ENCODE data around the gene MXRA7.
A peak's percentile ranks its signal among the peaks of the same experiment; 100 is the strongest.
"Not testable (repeated sequence)": the region's sequence is repeated elsewhere in the genome, so short reads cannot be mapped to it uniquely, and the experiment has no call there.

The MXRA7 gene

DNA sequence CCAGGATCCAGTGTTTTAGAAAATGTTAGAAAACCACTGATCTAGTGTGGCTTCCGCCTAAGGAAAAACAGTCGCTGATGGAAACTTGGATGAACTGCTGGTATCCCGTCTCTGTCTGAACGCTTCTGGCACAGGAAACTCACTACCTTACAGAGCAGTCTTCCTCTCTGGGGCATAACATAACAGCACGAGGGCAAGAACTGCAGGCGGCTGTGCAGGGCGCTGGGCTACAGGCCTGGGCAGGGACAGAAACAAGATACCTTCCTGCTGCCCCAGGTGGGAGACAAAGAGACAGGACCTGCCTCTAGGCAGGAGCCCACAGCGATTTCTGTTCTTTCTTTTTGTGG is 10.5 kb downstream of the MXRA7 start:
- no peaks in the 10 kb centered on the region for H3K27me3 ChIP-seq
- peak overlapping the region; percentile 93 for H3K27ac ChIP-seq
- peak overlapping the region; percentile 95 for H3K4me2 ChIP-seq
- no peak for TF ChIP-seq Cebpa-rat (IDR thresholded peaks at IDR 0.05)
- peak overlapping the region; percentile 65 for H3K4me3 ChIP-seq
- no peaks in the 10 kb centered on the region for H4K20me1 ChIP-seq
- H3K9me3 ChIP-seq, result no peaks in the 10 kb centered on the region
- H3K36me3 ChIP-seq, result peaks cover 6% of the 10 kb centered on the region; the same call in 1 of the 2 replicates
- H3K4me1 ChIP-seq, result peaks cover 98% of the 10 kb centered on the region
- peak overlapping the region; percentile 83 for H3K9ac ChIP-seq

DNA sequence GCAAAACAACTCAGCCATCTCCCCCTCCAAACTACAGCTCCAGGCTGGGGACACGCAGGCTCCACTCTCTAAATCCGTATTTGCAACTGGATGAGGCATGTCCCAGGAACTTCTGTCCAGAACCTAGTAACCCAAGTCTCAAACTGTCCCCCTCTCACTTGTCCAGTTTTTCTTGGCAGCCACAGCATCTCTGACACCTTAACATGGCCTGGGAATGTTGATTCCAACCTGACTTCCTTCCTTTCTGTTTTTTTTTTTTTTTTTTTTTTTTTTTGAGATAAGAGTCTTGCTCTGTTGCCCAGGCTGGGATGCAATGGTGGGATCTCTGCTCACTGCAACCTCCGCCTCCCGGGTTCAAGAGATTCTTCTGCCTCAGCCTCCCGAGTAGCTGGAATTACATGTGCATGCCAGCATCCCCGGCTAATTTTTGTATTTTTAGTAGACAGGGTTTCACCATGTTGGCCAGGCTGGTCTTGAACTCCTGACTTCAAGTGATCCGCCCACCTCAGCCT is 12.2 kb downstream of the MXRA7 start:
- peak overlapping the region; percentile 93 for H3K27ac ChIP-seq
- H3K36me3 ChIP-seq, H4K20me1 ChIP-seq, H3K27me3 ChIP-seq, H3K9me3 ChIP-seq: not testable (repeated sequence)
- peak overlapping the region; percentile 78; the same call in 1 of the 2 replicates for H3K9ac ChIP-seq
- H3K4me3 ChIP-seq, result peak overlapping the region; percentile 57
- peak overlapping the region; percentile 95 for H3K4me2 ChIP-seq
- peaks cover 99% of the 10 kb centered on the region for H3K4me1 ChIP-seq

DNA sequence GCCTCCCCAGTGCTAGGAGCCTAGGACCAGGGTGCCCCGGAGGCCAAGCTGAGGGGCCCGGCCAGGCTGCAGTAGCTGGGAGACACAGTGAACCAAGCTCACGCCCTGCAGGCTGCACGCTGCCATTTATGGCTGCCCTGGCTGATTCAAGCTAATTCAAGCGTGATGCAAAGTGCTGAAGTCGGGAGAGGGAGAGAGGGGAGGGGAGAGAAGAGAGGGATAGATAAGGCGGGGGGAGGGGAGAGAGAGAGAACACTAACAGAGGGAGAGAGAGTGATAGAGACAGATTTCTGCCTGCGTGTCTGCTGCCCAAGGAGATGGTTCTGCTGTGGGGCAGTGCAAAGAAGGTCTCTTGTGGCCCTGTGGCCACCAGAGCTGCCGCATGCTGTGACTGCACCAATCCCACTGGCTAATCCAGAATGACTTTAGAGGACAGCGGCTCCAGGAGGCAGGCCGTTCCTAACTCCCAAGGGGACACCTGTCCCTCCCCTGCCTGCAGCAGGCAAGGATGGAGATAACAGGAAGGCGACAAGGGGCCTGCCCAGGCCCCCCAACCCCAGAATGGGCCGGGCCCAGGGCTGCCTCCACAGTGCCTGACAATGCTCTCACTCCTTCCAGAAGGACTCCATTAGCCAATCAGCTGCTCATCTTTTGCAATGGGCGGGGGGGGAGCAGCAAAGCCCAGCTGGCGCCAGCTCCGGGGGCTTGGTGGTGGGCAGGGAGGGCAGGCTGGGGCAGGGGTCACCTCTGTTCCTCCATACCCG is 12.9 kb downstream of the MXRA7 start:
- Histone ChIP-seq H3K36me3 (peaks cover 6% of the 10 kb centered on the region; the same call in 1 of the 2 replicates), H3K9me3 (no peaks in the 10 kb centered on the region), H3K4me2 (peak overlapping the region; percentile 95), H4K20me1 (no peaks in the 10 kb centered on the region), H3K27ac (peak overlapping the region; percentile 93), H3K4me3 (peak overlapping the region; percentile 57), H3K27me3 (no peaks in the 10 kb centered on the region), H3K9ac (peak overlapping the region; percentile 78), H3K4me1 (peaks cover 99% of the 10 kb centered on the region)
- no peak for TF ChIP-seq Cebpa-rat (IDR thresholded peaks at IDR 0.05)

DNA sequence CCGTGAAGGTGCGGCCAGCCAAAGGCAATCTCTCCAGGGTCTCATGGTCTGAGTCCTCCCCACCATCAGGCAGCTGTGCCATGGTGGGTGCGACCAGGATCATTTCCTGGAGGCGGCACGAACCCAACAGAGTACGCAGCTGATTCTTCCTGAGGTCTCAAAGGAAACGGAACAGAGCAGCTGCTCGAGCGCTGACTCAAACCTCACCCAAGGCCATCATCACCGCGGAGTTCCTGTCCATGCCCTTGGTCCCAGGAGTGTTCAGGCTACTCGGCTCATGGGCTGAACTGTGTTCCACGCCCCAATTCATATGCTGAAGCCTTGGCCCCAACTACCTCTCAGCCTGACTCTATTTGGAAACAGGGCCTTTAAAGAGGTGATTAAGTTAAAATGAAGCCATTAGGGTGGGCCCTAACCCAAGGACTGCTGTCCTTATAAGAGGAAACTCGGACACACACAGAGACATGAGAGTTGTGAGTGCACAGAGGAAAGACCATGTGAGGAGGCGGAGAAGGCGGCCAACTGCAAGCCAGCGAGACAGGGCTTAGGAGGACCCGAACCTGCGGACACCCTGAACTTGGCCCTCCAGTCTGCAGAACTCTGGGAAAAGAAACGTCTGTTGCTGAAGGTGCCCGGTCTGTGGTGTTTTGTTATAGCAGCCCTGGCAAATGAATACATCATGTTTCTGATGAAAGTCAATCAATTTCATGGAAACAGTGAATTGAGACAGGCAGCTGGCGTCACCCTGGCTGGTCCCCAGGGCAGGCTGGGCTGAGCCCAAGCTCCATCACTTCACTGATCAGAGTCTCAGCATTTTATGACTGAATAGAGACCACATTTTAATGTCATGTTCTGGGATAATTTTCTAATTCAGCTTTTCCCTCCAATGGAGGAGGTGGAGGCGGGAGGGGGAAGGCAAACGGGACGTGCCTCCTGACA is 13.7 kb downstream of the MXRA7 start:
- Histone ChIP-seq H3K4me3 (peak overlapping the region; percentile 57), H3K9me3 (no peaks in the 10 kb centered on the region), H3K9ac (peak overlapping the region; percentile 78), H3K27ac (peak overlapping the region; percentile 93), H3K27me3 (no peaks in the 10 kb centered on the region), H3K4me1 (peaks cover 97% of the 10 kb centered on the region), H3K4me2 (peak overlapping the region; percentile 95), H3K36me3 (peaks cover 6% of the 10 kb centered on the region; the same call in 1 of the 2 replicates), H4K20me1 (no peaks in the 10 kb centered on the region)
- TF ChIP-seq Cebpa-rat (IDR thresholded peaks at IDR 0.05), result no peak

DNA sequence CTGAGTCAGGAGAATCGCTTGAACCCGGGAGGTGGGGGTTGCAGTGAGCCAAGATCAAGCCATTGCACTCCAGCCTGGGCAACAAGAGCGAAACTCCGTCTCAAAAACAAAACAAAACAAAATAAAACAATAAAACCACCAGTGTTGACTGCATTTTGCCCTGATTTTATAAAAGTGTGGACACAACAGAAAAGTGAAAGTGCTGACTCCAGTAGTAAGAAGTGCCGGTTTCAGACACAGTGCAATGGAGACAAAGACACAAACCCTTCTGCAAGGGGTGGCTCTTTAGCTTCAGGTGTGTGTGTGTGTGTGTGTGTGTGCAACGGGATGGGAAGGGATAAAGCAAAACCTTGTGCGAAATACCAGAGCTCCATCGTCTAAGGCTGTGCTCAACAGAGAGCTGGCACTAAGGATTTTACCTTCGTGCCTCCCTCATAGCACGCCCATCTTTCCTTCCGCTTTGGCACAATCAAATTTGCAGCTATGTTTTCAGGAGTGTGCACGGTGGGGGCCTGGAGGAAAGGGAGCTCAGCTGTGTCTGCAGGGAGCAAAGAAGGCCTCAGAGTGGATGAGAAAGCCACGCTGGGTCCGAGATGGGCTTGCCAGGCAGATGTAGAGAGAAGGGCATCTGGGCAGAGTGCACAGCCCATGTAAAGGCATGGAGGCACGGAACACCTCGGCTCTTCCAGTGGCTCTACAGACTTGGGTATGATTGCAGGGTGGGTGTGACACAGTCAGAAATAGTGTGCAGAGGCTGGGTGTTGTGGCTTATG is 15.5 kb downstream of the MXRA7 start:
- H3K36me3 ChIP-seq, result peaks cover 6% of the 10 kb centered on the region; the same call in 1 of the 2 replicates
- H3K27ac ChIP-seq, result peak overlapping the region; percentile 93
- H4K20me1 ChIP-seq, result no peaks in the 10 kb centered on the region
- H3K27me3 ChIP-seq, result no peaks in the 10 kb centered on the region
- H3K4me3 ChIP-seq, result no peak overlapping the region
- TF ChIP-seq Cebpa-rat (IDR thresholded peaks at IDR 0.05), result no peak
- H3K9me3 ChIP-seq, result no peaks in the 10 kb centered on the region
- no peak overlapping the region; the same call in 1 of the 2 replicates for H3K9ac ChIP-seq
- peaks cover 97% of the 10 kb centered on the region for H3K4me1 ChIP-seq
- H3K4me2 ChIP-seq, result peak overlapping the region; percentile 95

DNA sequence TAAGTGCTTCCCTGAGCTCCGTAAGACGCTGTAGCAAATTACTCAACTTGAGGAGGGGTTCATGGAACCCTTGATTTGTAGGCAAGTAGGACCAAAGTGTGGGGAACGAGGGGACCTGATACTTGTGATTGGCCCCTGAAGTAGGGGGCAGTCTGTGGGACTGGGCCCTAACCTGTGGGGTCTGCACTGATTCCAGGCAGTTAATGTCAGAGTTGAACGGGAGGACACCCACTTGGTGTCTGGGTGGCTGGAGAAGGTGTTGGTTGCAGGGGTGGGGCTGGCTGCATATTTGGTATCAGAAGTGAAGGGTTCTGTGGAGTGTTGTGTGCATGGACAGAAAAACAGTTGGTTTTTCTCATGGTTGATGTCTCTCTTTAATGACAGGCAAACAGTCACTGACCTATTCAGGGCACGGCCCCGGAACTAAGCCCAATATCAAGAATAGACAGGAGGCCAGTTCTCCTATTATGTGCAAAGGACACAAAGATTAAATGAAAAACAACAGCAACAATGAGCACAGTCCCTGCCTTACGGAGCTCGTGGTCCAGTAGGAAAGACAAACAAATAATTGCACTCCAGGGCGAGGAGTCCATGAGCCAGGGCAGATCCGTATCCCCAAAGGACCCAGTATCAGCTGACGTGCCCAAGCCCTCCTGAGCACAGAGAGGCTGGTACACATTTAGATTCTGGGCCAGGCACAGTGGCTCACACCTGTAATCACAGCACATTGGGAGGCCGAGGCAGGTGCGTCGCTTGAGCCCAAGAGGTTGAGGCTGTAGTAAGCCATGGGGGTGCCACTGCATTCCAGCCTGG is 19.2 kb downstream of the MXRA7 start:
- H4K20me1 ChIP-seq, result 0 out of 2 replicates have a peak, but pooled peaks cover 5% of the 10 kb centered on the region
- no peaks in the 10 kb centered on the region for H3K9me3 ChIP-seq
- peak overlapping the region; percentile 36 for H3K4me2 ChIP-seq
- H3K9ac ChIP-seq, result no peak overlapping the region
- no peak for TF ChIP-seq Cebpa-rat (IDR thresholded peaks at IDR 0.05)
- no peaks in the 10 kb centered on the region for H3K27me3 ChIP-seq
- no peak overlapping the region for H3K4me3 ChIP-seq
- peaks cover 13% of the 10 kb centered on the region; the same call in 1 of the 2 replicates for H3K36me3 ChIP-seq
- H3K4me1 ChIP-seq, result peaks cover 90% of the 10 kb centered on the region
- H3K27ac ChIP-seq, result no peak overlapping the region

DNA sequence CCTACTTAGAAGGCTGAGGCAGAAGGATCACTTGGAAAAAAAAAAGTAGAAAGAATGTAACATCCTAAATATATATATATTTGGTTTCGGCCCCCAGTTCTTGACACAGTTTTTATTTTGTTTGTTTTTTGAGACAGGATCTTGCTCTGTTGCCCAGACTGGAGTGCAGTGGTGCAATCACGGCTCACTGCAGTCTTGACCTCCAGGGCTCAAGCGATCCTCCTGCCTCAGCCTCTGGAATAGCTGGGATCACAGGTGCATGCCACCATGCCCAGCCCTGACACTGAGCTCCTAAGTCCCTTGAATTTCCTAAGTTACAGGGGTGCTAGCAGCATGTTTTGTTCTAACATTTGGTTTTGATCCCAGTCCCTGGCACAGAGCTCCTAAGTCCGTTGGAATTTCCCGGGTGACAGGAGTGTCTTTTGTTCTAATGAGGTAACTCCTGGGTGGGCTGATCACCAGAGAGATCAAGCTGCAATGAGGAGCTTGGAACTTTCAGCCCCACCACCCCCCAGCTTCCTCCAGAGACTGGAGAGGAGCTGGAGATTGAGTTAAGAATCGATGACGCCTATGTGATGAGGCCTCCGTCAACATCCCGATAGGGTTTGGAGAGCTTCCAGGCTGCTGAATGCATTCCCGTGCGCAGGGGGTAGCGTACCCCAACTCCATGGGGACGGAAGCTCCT is 20.0 kb downstream of the MXRA7 start:
- H4K20me1 ChIP-seq, result 0 out of 2 replicates have a peak, but pooled peaks cover 6% of the 10 kb centered on the region

DNA sequence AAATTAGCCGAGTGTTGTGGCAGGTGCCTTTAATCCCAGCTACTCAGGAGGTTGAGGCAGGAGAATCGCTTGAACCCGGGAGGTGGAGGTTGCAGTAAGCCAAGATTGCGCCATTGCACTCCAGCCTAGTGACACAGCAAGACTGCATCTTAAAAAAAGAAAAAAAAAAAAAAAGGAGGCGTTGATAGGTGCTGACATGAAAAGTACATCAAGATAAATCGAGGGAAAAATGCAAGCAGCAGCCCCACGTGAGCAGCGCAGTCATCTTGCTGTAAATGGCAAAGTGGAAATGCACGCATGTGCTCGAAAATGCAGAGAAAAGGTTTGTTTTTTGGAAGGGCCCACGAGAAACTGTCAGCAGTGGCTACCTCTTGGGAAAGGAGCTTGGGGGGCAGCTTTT is 20.9 kb downstream of the MXRA7 start:
- Histone ChIP-seq H3K4me1 (peaks cover 90% of the 10 kb centered on the region), H3K9me3 (no peaks in the 10 kb centered on the region), H3K4me2 (no peak overlapping the region), H3K36me3 (peaks cover 15% of the 10 kb centered on the region; the same call in 1 of the 2 replicates), H4K20me1 (0 out of 2 replicates have a peak, but pooled peaks cover 11% of the 10 kb centered on the region), H3K27me3 (no peaks in the 10 kb centered on the region), H3K9ac (no peak overlapping the region), H3K4me3 (no peak overlapping the region), H3K27ac (no peak overlapping the region)
- TF ChIP-seq Cebpa-rat (IDR thresholded peaks at IDR 0.05), result no peak

More for the DNA sequence above, 20.0 kb downstream of the MXRA7 start:
- Histone ChIP-seq H3K27ac (no peak overlapping the region), H3K4me2 (peak overlapping the region; percentile 36; the same call in 1 of the 2 replicates), H3K9me3 (no peaks in the 10 kb centered on the region), H3K4me1 (peaks cover 90% of the 10 kb centered on the region), H3K9ac (no peak overlapping the region), H3K27me3 (no peaks in the 10 kb centered on the region), H3K4me3 (no peak overlapping the region), H3K36me3 (peaks cover 13% of the 10 kb centered on the region; the same call in 1 of the 2 replicates)
- TF ChIP-seq Cebpa-rat (IDR thresholded peaks at IDR 0.05), result no peak

Data from BLaER1 (cell line).